Left renal pelvis (tissue), 4 donors: Measurements from ENCODE around the gene BEAN1. TPM values are rescaled to one million over a fixed set of nuclear protein-coding genes. Genes with fewer than 3 reads are reported as not detected.

Source experiments
- DNase-seq, 4 donors: peaks; one replicate each; pipeline ENCODE4 v3.0.0-alpha.2; 2013; ENCODE audit warnings: low read depth in 4 of 4, low spot score in 3 of 4
- polyA plus RNA-seq, 4 donors: library from polyadenylated mRNA; unstranded; fragments of 120-200 nt; gene quantifications; one replicate each; pipeline ENCODE4 v1.2.1, GENCODE V29; 2013; ENCODE audit not compliant: insufficient read length in 4 of 4

BEAN1 gene
- 1 to 10 TPM in 3 of 4 donors, under 1 TPM in 1; 0.66 to 2.9 (median 1.5) TPM for polyA plus RNA-seq

GRCh38 chr16:66427036-66427860 lies at the start of gene BEAN1:
Gene BEAN1 (plus strand): TSS chr16:66427295. CDS start chr16:66437677, 10,382 bp downstream.
- DNase-seq: peak in 2 of 4 donors; percentile 38 to 42

DNA sequence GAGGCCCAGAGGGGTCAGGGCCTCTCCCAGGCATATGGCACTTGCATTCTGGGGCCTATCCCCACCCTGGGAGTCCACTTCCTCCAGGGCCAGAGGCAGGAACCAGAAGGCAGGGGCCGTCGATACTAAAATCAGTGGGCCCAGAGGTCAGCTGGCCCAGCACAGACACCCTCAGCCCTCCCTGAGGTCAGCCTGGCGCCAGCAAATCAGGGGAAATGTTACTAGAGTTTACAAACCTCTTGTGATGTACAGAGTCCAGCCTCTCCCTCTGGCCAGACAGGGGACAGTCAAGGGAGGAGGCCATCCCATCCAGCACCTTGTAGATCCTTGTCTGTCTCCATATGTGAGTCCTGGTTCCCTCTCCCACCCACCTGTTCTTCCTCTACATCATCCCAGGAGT lies 49.8 kb upstream of the BEAN1 start:
- no peak for DNase-seq

DNA sequence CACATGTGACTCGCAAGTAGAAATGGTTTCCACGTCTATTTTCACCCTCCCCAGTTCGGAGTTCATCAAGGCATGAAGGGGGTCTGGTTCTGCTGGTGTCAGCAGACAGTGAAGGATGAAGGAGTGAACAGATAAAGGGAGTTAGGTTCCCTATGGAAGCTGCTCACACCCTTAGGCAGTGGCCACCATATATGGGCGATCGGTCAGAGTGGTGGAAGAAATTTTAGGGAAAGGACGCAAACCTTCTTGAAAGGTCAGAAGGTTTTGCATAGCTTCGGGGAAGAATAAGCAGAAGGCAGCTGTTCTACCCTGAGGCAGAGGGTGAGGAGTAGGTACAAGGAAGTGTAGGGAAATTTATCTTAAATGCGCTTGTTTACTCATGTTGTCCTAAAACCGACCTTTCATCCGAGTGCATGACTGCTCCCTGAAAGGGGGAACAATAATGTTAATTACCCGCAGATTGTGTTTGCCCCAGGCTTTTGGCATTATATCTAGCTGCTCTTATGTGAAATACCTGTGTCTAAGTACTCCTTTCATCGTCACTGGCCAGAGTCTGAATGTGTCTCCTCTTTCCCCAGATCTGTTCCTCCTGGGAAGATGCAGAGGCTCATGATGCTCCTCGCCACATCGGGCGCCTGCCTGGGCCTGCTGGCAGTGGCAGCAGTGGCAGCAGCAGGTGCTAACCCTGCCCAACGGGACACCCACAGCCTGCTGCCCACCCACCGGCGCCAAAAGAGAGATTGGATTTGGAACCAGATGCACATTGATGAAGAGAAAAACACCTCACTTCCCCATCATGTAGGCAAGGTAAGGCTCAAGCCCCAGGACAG lies 48.1 kb upstream of the BEAN1 start:
- DNase-seq: no peak

- no peak for DNase-seq
These were observed 47.5 kb upstream of the BEAN1 start for GRCh38 chr16:66379571-66379941.

DNA sequence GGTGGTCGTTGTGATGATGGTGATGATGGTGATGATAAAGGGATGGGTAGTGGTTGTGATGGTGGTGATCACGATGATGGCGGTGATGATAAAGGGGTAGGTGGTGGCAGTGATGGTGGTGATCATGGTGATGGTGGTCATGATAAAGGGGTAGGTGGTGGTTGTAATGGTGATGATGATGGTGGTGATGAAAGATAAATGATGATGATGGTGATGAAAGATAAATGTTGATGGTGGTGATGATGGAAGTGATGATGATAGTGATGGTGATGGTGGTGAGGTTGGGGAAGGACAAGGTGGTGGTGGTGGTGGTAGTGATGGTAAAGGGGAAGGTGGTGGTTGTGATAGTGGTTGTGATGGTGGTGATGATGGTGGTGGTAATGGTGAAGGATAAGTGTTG lies 46.7 kb upstream of the BEAN1 start:
- no peak for DNase-seq

DNA sequence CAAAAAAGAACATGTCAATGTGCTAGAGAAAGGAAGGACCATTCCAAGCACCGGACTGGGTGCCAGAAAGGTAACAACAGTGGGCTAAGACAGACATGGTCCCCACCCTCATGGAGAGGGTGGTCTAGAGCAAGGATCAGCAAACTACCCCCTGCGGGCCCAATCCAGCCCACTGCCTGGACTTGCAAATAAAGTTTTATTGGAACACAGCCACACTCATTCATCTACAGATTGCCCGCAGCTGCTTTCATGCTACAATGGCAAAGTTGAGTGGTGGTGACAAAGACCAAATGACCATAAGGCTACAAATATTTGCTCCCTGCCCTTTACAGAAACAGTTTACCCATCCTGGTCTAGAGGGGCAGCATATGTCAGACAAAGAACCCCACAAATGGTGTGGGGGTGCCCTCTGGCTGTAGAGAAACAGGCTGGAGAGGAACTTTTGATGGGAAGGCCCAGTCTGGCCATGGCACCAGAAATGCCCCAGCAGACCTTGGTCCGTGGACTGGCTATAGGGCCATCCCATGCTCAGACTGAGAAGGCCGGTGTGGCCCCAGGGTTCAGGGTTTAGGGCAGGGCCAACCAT lies 45.4 kb upstream of the BEAN1 start:
- no peak for DNase-seq

GRCh38 chr16:66382171-66382965 lies 44.7 kb upstream of the BEAN1 start:
- no peak for DNase-seq

GRCh38 chr16:66382966-66383299 lies 44.2 kb upstream of the BEAN1 start:
- no peak for DNase-seq

GRCh38 chr16:66383551-66383950 lies 43.5 kb upstream of the BEAN1 start:
- no peak for DNase-seq

- DNase-seq: no peak
These were observed 41.7 kb upstream of the BEAN1 start for GRCh38 chr16:66385415-66385814.

- no peak for DNase-seq
These were observed 40.2 kb upstream of the BEAN1 start for GRCh38 chr16:66386629-66387622.

GRCh38 chr16:66387817-66388332 lies 39.2 kb upstream of the BEAN1 start:
- no peak for DNase-seq

DNA sequence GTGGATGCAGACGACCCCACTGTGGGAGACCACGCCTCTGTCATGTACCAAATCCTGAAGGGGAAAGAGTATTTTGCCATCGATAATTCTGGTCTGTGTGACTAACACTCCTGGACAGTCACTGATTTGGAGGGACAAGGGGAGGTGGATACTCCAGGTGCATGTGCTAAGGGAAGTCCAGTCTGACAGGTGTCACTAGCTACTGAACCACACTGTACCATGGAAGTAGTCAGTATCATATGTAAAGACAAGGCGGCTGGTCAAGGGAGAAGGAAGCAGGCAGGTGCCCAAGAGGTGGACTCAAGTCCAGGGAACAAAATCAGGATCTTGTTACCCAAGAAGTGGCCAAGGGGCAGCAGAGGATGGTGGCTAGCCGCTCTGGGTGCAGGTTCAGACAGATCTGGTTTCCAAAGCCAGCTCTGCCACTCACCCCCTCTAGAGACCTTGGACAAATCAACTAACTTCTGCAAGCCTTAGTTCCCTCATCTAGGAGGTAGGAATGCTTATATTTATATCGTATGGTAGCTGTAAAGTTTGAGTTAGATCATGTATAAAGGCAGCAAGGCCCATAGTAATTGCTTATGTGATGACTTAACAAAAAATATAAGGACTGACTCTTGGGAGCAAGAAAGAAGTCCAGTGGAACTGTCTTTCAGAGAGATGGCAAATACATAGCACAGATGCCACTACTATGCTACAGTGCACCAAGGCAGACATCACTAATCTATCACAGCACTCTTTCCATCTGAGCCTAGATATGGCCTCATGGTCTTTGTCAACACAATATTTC lies 38.5 kb upstream of the BEAN1 start:
- DNase-seq: no peak

DNA sequence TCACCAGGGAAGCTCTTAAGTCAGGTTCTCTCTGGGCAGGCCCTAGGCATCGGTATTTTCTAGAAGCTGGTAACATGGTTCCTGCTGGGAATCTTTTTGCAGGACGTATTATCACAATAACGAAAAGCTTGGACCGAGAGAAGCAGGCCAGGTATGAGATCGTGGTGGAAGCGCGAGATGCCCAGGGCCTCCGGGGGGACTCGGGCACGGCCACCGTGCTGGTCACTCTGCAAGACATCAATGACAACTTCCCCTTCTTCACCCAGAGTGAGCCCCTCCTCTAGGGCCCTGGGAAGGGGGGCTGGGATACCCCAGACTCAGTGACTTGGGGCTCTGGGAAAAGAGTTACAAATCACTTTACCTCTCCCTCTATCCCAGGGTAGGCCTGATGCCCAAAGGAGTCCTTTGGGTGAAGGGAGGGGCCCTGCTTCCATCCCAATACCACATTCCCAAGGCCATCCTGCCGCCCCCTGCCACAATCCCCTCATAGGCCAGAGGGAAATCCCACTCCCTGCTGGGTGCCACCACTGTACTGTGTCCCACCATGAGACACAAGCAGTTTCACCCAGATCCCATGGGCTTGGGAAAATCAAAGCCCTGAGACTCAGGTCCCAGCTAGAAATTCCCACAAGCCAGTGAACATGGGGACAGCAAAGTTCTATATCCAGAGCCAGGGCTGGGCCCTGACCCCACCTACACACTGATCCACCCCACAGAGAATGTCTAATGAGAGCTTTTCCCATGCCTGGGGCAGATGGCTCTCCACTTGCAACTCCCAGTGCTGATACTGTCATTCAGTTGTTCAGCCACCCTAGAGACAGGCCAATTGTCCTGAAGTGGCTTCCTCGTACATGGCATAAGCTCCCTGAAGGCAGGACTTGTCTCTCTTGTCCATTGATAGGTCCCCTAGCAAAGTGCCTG lies 37.6 kb upstream of the BEAN1 start:
- no peak for DNase-seq

DNA sequence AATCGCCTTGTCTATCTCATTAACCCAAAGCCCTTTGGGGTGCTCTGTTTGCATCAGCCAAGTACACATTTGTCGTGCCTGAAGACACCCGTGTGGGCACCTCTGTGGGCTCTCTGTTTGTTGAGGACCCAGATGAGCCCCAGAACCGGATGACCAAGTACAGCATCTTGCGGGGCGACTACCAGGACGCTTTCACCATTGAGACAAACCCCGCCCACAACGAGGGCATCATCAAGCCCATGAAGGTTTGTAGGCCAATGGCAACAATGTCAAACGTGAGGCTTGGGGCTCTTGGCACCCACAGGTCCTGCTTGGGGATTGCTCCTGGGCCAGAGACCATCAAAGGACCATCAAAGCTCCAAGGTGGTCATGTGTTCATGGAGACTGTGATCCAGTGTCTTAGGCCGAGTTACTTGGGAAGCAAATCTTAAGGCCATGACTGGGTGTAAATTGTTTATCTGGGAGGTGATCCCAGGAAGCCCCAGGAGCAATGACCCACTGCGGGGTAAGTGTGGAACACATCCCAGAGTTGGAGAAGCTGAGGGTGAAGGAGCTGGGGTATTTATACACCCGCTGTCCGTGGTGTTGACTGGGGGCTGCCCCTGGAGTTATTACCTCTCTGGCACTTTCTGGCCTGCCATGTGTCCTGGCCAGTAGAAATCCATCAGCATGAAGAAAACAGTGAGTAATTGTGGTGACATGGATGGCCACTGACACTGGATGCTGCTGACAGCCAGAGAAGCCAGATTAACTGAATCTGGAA lies 36.6 kb upstream of the BEAN1 start:
- no peak for DNase-seq
